Astrocyte (in vitro differentiated cells and primary cell): ENCODE data around the gene RLBP1. TPM values are rescaled to one million over a fixed set of nuclear protein-coding genes. Genes with fewer than 3 reads are reported as not detected.
A peak's percentile ranks its signal among the peaks of the same experiment; 100 is the strongest.

Source experiments
- DNase-seq: peaks from one replicate; pipeline ENCODE4 v3.0.0-alpha.2; 2010; ENCODE audit warnings: low read depth
- FAIRE-seq: peaks from 2 replicates; lab custom pipeline; 2011; peaks lifted over from hg19 to GRCh38; lab: Jason Lieb, UNC
- H2AFZ ChIP-seq: 2 replicates; pipeline ENCODE4 v1.6.0; 2012; ENCODE audit warnings: low read depth, low read length, inconsistent platforms
- H3K27ac ChIP-seq: 2 replicates; pipeline ENCODE4 v1.5.1; 2011; ENCODE audit warnings: low read depth, low read length, inconsistent platforms
- H3K27me3 ChIP-seq: 2 replicates; pipeline ENCODE4 v1.6.0; 2011; ENCODE audit warnings: low read length, inconsistent platforms; ENCODE audit not compliant: insufficient read depth
- H3K36me3 ChIP-seq: 2 replicates; pipeline ENCODE4 v1.5.1; 2011; ENCODE audit warnings: low read length, inconsistent platforms; ENCODE audit not compliant: insufficient read depth
- H3K4me1 ChIP-seq: 2 replicates; pipeline ENCODE4 v1.5.1; 2011; ENCODE audit warnings: low read length, inconsistent platforms; ENCODE audit not compliant: insufficient read depth
- H3K4me2 ChIP-seq: 2 replicates; pipeline ENCODE4 v1.6.0; 2012; ENCODE audit warnings: low read length, inconsistent platforms
- H3K4me3 ChIP-seq: 2 replicates; pipeline ENCODE4 v1.5.1; 2011; ENCODE audit warnings: low read depth, mild to moderate bottlenecking, low read length, inconsistent platforms; ENCODE audit not compliant: insufficient read depth
- H3K79me2 ChIP-seq: 2 replicates; pipeline ENCODE4 v1.6.0; 2012; ENCODE audit warnings: mild to moderate bottlenecking, low read length, inconsistent platforms; ENCODE audit not compliant: insufficient read depth
- H3K9ac ChIP-seq: 2 replicates; pipeline ENCODE4 v1.6.0; 2012; ENCODE audit warnings: mild to moderate bottlenecking, low read length, inconsistent platforms
- H3K9me3 ChIP-seq: 2 replicates; pipeline ENCODE4 v1.5.1; 2012; ENCODE audit warnings: low read depth, mild to moderate bottlenecking, low read length, inconsistent platforms; ENCODE audit not compliant: insufficient read depth
- H4K20me1 ChIP-seq: 2 replicates; pipeline ENCODE4 v1.6.0; 2012; ENCODE audit warnings: low read length, inconsistent platforms; ENCODE audit not compliant: insufficient read depth
- H3K27ac Mint-ChIP-seq: one replicate; pipeline ENCODE4 v1.8.0; 2021; ENCODE audit warnings: mild to moderate bottlenecking, mixed read lengths; ENCODE audit not compliant: unreplicated experiment
- H3K27me3 Mint-ChIP-seq: one replicate; pipeline ENCODE4 v1.8.0; 2021; ENCODE audit warnings: low read depth, mixed read lengths; ENCODE audit not compliant: unreplicated experiment
- H3K36me3 Mint-ChIP-seq: one replicate; pipeline ENCODE4 v1.8.0; 2021; ENCODE audit warnings: low read depth, mixed read lengths; ENCODE audit not compliant: unreplicated experiment
- H3K4me1 Mint-ChIP-seq: one replicate; pipeline ENCODE4 v1.8.0; 2021; ENCODE audit warnings: low read depth, mixed read lengths; ENCODE audit not compliant: unreplicated experiment
- H3K4me3 Mint-ChIP-seq: one replicate; pipeline ENCODE4 v1.8.0; 2021; ENCODE audit warnings: mild to moderate bottlenecking, moderate library complexity, mixed read lengths; ENCODE audit not compliant: unreplicated experiment
- H3K9me3 Mint-ChIP-seq: one replicate; pipeline ENCODE4 v1.8.0; 2021; ENCODE audit warnings: mild to moderate bottlenecking, mixed read lengths; ENCODE audit not compliant: unreplicated experiment
- CTCF ChIP-seq: IDR thresholded peaks from 2 replicates; pipeline ENCODE4 v1.5.1; 2011; ENCODE audit warnings: low read depth, mild to moderate bottlenecking, inconsistent platforms, low read length, moderate library complexity; ENCODE audit not compliant: insufficient read depth
- EZH2 ChIP-seq: IDR thresholded peaks from 2 replicates; pipeline ENCODE4 v1.6.1; 2012; ENCODE audit warnings: mild to moderate bottlenecking, low read length, inconsistent platforms; ENCODE audit not compliant: insufficient read depth
- total RNA-seq: library from RNA; stranded (reverse); gene quantifications from 2 replicates; pipeline ENCODE4 v1.2.1, GENCODE V29; 2021

The RLBP1 gene
- total RNA-seq, 1 donor from 2014 or later = not detected

GRCh38 chr15:89198196-89198595 lies 23.2 kb downstream of the RLBP1 start:
- H3K9me3 Mint-ChIP-seq = no peaks in the 10 kb centered on the region
- Histone ChIP-seq H3K9me3 (no peaks in the 10 kb centered on the region), H4K20me1 (no peaks in the 10 kb centered on the region), H3K4me2 (no peak overlapping the region), H3K9ac (no peak overlapping the region), H3K4me3 (no peak overlapping the region), H3K4me1 (peaks cover 4% of the 10 kb centered on the region), H2AFZ (no peak overlapping the region), H3K79me2 (no peaks in the 10 kb centered on the region), H3K27me3 (no peaks in the 10 kb centered on the region), H3K27ac (no peak overlapping the region), H3K36me3 (peaks cover 19% of the 10 kb centered on the region)
- no peak for DNase-seq
- no peaks in the 10 kb centered on the region for H3K27me3 Mint-ChIP-seq
- no peak for FAIRE-seq
- H3K27ac Mint-ChIP-seq = no peak overlapping the region
- TF ChIP-seq CTCF (no peak), EZH2 (no peak)
- no peak overlapping the region for H3K4me3 Mint-ChIP-seq
- peaks cover 37% of the 10 kb centered on the region for H3K4me1 Mint-ChIP-seq
- peaks cover 3% of the 10 kb centered on the region for H3K36me3 Mint-ChIP-seq

DNA sequence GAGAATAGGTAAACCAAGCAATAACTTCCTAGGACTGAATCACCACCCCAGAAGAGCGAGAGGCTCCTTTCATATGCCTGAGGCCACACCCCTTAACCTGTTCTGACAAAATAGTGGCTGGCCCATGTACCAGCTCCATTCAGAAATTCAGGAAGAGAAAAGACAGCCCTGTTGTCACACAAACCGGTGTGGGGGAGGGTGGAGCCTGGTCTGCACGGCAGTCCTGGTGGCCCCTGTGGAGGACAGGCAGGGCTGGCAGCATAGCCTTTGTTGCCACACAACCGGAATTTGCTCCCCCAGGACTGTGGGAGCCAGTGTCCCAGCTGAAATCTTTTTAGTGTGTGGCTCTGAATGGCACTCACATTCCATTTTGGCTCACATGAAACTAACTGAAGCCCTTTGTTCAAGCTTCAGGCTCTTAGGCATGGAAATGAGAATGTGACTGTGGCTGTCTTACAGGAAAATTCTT lies 23.8 kb downstream of the RLBP1 start:
- H4K20me1 ChIP-seq = no peaks in the 10 kb centered on the region
- FAIRE-seq (no peak), DNase-seq (no peak)
- H3K4me3 ChIP-seq = no peak overlapping the region
- Mint-ChIP-seq H3K27ac (peak overlapping the region; percentile 59), H3K36me3 (peaks cover 4% of the 10 kb centered on the region), H3K9me3 (no peaks in the 10 kb centered on the region), H3K27me3 (no peaks in the 10 kb centered on the region), H3K4me3 (no peak overlapping the region), H3K4me1 (peaks cover 37% of the 10 kb centered on the region)
- H3K4me1 ChIP-seq = peaks cover 4% of the 10 kb centered on the region
- peaks cover 24% of the 10 kb centered on the region for H3K36me3 ChIP-seq
- no peak overlapping the region for H3K27ac ChIP-seq
- H3K9me3 ChIP-seq = no peaks in the 10 kb centered on the region
- no peak overlapping the region for H3K4me2 ChIP-seq
- no peak overlapping the region for H2AFZ ChIP-seq
- H3K9ac ChIP-seq = no peak overlapping the region
- TF ChIP-seq CTCF (no peak), EZH2 (no peak)
- H3K27me3 ChIP-seq = no peaks in the 10 kb centered on the region
- H3K79me2 ChIP-seq = no peaks in the 10 kb centered on the region

DNA sequence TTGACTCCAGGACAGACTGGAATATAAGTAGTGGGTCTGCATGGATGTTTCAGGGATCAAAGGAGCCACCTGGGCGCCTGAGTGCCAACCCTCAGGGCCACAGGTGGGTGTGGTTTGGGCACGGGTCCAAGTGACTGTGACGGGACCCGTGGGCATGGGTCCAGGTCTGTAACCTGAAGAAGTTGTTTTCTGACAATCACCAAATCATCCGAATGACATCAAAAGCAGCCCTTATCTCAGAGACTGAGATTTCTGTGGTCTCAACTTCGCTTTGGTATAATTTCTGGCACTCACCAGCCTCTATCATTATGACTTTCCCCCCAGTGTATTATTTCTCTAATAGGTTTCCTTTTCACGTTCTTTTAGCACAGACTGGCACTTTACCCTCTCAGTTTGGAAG lies 24.4 kb downstream of the RLBP1 start:
- no peak overlapping the region for H3K4me3 Mint-ChIP-seq
- H3K9me3 ChIP-seq = no peaks in the 10 kb centered on the region
- no peak for TF ChIP-seq EZH2
- no peak overlapping the region for H3K27ac ChIP-seq
- H3K9ac ChIP-seq = no peak overlapping the region
- H3K27me3 Mint-ChIP-seq = no peaks in the 10 kb centered on the region
- DNase-seq (no peak), FAIRE-seq (no peak)
- no peak overlapping the region for H2AFZ ChIP-seq
- no peaks in the 10 kb centered on the region for H3K27me3 ChIP-seq
- H3K4me1 ChIP-seq = peaks cover 4% of the 10 kb centered on the region
- H3K36me3 ChIP-seq = peaks cover 26% of the 10 kb centered on the region
- H3K27ac Mint-ChIP-seq = peak overlapping the region; percentile 59
- peaks cover 37% of the 10 kb centered on the region for H3K4me1 Mint-ChIP-seq
- H3K79me2 ChIP-seq = no peaks in the 10 kb centered on the region
- H3K4me3 ChIP-seq = no peak overlapping the region
- no peak overlapping the region for H3K4me2 ChIP-seq
- H3K36me3 Mint-ChIP-seq = peaks cover 4% of the 10 kb centered on the region
- H3K9me3 Mint-ChIP-seq = no peaks in the 10 kb centered on the region
- no peaks in the 10 kb centered on the region for H4K20me1 ChIP-seq
